GM12873 (cell line): Measurements from ENCODE around the gene SAMD13.

Experiments used
- TF ChIP-seq, protein P1 (sequence below): IDR thresholded peaks from 2 replicates; pipeline ENCODE4 v1.5.1; 2012; ENCODE audit warnings: low read depth, mild to moderate bottlenecking, moderate library complexity, low read length, control low read depth; ENCODE audit not compliant: insufficient read depth; ENCODE audit errors: missing control alignments

The SAMD13 gene

DNA sequence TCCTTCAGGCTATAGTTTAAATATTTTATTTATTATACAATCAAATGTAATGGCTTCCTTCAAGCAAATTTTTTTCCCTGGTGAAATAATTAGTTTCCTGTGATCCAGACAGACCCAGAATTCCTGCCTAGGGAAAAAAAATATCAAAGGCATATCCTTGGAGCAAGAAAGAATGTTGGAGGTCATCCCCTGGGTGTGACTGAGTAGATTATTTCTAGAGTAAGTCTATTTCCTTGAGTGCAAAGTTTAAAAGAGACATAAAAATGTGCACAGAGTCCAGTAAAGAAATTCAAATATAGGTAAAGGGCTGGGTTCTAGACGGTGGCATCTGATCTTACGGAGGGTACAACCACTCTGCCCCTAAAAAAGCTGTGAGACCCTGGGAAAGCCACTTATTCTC lies 32.2 kb upstream of the SAMD13 start:
- TF ChIP-seq, protein P1, sequence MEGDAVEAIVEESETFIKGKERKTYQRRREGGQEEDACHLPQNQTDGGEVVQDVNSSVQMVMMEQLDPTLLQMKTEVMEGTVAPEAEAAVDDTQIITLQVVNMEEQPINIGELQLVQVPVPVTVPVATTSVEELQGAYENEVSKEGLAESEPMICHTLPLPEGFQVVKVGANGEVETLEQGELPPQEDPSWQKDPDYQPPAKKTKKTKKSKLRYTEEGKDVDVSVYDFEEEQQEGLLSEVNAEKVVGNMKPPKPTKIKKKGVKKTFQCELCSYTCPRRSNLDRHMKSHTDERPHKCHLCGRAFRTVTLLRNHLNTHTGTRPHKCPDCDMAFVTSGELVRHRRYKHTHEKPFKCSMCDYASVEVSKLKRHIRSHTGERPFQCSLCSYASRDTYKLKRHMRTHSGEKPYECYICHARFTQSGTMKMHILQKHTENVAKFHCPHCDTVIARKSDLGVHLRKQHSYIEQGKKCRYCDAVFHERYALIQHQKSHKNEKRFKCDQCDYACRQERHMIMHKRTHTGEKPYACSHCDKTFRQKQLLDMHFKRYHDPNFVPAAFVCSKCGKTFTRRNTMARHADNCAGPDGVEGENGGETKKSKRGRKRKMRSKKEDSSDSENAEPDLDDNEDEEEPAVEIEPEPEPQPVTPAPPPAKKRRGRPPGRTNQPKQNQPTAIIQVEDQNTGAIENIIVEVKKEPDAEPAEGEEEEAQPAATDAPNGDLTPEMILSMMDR = no peak

DNA sequence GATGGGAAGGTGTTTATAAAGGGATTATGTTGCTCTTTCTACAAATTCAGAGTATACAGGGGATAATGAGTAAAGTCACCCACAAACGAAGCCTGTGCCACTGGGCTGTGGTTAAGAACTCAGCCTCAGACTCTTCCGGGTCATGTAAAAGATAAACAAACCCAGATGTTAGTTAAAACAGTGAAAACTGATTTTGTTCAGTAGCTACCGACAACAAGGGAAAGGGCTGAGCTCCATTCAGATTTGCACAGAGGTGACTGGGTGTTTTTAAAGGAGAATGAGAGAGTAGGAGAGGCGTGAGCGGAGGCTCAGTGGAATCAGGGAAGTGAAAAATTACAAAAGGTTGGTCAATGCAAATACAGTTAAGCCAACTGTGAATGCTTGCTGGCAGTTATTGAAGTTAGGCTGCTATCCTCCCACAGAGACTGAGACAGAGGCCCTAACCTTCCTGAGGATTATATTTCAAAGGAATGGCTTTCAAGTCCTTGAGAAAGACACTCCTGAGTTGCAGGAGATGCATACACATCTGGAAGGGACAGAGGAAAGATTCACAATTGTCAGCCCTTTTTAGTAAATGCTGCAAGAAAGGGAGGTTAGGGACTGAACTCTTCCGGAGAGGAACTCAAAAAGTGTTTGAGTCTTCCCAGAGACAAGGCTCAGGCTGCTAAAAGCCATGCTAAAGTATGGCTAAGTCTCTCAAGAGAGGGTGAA lies 29.9 kb upstream of the SAMD13 start:
- TF ChIP-seq, protein P1 = no peak

DNA sequence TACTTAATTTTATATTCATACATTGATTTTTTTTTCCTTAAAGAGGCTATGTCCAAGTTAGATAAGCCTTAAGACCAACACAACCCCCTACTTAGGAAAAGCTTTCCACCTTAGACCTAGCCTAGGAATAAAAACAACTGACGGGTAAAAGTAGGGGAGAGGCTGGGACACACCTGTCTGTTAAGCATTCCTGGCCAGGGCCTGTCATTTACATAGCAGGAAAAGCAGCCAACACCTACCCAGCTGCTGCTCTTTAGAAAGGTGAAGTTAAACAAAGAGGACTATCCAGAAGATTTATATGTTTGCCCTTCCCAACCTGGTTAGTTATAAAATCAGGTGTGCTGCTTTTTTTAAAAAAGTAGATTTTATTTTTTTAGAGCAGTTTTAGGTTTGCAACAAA lies 29.1 kb upstream of the SAMD13 start:
- TF ChIP-seq, protein P1 = no peak

DNA sequence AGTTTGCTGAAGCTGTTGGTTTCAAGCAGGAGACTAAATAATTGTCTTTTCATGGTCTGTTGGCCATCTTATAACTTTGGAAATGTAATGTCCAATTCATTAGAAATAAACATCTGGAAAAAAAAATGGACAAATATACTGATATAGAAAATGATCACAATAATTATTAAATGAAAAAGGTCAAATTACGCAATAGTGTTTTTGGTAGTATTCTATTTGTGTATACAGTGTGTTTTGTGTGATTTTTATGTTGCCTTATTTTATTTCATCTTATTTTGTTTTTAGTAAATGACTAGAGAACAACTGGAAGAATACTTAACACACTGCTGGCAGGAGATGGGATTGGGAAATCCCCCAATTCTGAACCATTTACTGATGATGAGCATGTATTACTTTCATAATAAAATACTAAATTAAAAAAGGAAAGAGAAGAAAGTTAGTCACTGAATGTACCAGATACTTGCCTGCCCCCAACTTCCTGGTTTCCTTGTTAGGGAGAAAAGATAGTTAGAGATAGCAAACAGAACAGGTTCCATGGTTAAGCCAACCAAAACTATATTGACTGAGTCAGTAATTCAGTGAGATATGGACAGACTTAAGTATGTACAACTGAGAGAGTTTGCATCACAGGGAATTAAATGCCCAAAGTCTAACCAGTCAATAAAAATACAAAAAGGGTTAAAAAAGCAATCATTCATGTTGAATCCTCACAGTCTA lies 24.0 kb upstream of the SAMD13 start:
- TF ChIP-seq, protein P1 = no peak

DNA sequence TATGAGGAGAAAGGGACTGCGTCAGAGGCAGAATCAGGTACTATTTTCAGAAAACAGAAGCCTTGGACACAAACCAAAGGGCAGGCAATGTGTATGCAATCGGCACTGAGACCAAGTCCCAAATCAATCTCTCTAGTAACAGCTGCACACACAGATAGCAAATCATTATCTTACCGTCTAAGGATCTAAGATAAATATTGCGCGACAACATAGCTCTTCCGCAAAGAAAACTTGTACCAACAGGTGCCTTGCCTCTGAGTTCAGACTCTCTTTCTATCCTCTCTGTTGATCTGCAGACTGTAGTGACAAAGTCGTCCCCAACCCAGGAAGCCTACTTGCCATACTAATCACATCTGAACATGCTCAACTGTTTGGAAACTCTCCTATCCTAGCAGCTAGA lies 22.6 kb upstream of the SAMD13 start:
- TF ChIP-seq, protein P1 = no peak

DNA sequence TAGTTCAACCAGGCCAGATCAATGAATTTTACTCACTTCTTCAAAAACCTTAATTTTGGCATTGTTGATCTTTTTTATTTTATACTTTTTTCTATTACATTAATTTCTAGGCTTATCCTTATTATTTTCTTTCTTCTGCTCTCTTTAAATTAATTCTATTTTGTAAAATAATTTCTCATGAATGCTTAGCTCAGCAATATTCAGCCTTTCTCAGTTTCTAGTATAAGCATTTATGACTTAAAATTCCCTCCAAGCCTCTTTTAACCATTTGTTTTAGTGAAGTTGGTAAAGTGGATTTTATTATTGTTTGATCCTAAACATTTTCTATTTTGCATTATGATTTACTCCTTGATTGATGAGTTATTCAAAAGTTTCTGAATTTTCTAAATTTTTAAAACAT lies 20.6 kb upstream of the SAMD13 start:
- TF ChIP-seq, protein P1 = no peak

DNA sequence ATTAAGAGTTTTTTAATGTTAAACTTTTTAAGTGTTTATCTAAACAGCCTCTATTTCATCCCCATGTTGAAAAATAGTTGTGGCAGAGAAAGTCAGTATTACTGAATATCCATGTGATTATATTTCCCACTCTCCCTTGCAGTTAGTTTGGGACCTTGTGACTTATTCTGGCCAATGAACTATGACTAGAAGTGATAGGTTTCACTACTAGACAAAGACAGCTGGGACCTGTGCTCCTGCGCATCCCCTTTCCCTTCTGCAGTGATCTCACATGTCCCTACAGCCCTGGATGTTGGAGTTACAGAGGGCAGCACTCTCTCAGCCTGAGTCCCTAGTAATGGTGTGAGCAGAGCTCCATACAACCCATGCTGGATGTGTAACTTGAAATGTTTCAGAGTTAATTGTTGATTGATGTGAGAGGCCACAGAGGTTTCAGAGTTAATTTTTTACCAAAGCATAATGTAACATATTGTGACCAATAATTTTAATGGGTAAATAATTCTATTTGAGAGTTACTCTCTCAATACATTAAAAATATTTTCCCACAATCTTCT lies 18.7 kb upstream of the SAMD13 start:
- TF ChIP-seq, protein P1 = no peak
